Osteocyte (in vitro differentiated cells): Measurements from ENCODE around the gene SP1. TPM values are rescaled to one million over a fixed set of nuclear protein-coding genes. Genes with fewer than 3 reads are reported as not detected.

Experiments used
- DNase-seq: peaks from one replicate; pipeline ENCODE4 v3.0.0; 2021; ENCODE audit warnings: mixed read lengths; ENCODE audit not compliant: unreplicated experiment; ENCODE audit errors: extremely low spot score
- H3K27ac Mint-ChIP-seq: one replicate; pipeline ENCODE4 v1.8.0; 2021; ENCODE audit warnings: mild to moderate bottlenecking, mixed read lengths; ENCODE audit not compliant: unreplicated experiment
- H3K27me3 Mint-ChIP-seq: one replicate; pipeline ENCODE4 v1.8.0; 2021; ENCODE audit warnings: mixed read lengths; ENCODE audit not compliant: unreplicated experiment
- H3K36me3 Mint-ChIP-seq: one replicate; pipeline ENCODE4 v1.8.0; 2021; ENCODE audit warnings: mixed read lengths; ENCODE audit not compliant: unreplicated experiment
- H3K4me1 Mint-ChIP-seq: one replicate; pipeline ENCODE4 v1.8.0; 2021; ENCODE audit warnings: mixed read lengths; ENCODE audit not compliant: unreplicated experiment
- H3K4me3 Mint-ChIP-seq: one replicate; pipeline ENCODE4 v1.8.0; 2021; ENCODE audit warnings: mild to moderate bottlenecking, moderate library complexity, mixed read lengths; ENCODE audit not compliant: unreplicated experiment
- H3K9me3 Mint-ChIP-seq: one replicate; pipeline ENCODE4 v1.8.0; 2021; ENCODE audit warnings: mixed read lengths; ENCODE audit not compliant: unreplicated experiment
- total RNA-seq: library from RNA; stranded (reverse); gene quantifications from 2 replicates; pipeline ENCODE4 v1.2.1, GENCODE V29; 2021
- TF ChIP-seq, protein P1 (sequence below): fragments of 200-600 bp; sonication (generic); IDR thresholded peaks from 2 replicates; pipeline ENCODE4 v1.5.0; 2021; ENCODE audit warnings: antibody characterized with exemption, mild to moderate bottlenecking, moderate library complexity

The SP1 gene
- total RNA-seq, 1 donor from 2014 or later, result 77.0 TPM

DNA sequence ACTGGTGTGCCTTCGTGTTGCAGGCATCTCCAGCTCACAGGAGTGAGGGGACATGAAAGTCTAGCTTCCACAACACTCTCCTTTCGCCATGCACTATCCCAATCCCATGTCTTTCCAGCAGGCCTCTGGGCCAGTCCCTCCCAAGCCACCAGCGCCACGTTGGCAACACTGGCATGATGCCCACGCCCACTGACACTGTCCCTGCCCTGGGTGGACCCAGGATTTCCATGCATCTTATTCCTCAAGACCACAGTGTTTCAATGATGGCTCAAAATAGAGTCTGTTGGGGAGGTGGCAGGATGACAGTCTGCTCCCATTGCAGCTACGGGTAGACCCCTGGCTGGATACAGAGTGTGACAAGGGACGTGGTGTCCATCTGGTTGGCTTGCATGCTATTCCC lies 46.1 kb upstream of the SP1 start:
- no peak overlapping the region for H3K27ac Mint-ChIP-seq
- H3K27me3 Mint-ChIP-seq, result peaks cover 29% of the 10 kb centered on the region
- no peaks in the 10 kb centered on the region for H3K9me3 Mint-ChIP-seq
- DNase-seq, result no peak
- peaks cover 4% of the 10 kb centered on the region for H3K4me1 Mint-ChIP-seq
- no peaks in the 10 kb centered on the region for H3K36me3 Mint-ChIP-seq
- TF ChIP-seq, protein P1, sequence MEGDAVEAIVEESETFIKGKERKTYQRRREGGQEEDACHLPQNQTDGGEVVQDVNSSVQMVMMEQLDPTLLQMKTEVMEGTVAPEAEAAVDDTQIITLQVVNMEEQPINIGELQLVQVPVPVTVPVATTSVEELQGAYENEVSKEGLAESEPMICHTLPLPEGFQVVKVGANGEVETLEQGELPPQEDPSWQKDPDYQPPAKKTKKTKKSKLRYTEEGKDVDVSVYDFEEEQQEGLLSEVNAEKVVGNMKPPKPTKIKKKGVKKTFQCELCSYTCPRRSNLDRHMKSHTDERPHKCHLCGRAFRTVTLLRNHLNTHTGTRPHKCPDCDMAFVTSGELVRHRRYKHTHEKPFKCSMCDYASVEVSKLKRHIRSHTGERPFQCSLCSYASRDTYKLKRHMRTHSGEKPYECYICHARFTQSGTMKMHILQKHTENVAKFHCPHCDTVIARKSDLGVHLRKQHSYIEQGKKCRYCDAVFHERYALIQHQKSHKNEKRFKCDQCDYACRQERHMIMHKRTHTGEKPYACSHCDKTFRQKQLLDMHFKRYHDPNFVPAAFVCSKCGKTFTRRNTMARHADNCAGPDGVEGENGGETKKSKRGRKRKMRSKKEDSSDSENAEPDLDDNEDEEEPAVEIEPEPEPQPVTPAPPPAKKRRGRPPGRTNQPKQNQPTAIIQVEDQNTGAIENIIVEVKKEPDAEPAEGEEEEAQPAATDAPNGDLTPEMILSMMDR, result no peak
- no peak overlapping the region for H3K4me3 Mint-ChIP-seq

DNA sequence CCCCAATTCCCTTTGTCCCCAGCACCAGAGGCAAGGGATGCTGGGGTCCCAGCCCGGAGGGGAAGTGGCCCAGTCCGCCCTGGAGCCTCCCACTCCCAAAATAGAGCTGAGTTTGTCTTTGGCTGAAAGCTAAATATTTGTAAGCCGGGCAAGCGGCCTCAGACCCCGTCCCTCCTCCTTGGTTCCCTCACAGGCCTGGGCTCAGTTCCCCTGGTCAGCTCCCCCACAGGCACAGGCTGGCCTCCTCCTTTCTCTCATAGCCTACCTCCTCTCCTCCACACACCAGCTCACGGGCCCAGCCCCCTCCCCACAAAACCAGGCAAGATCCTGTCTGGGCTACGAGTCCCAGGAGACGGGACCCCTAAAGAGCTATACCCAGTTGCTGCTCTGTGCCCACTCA lies 45.2 kb upstream of the SP1 start:
- peaks cover 30% of the 10 kb centered on the region for H3K27me3 Mint-ChIP-seq
- DNase-seq, result no peak
- H3K27ac Mint-ChIP-seq, result no peak overlapping the region
- H3K36me3 Mint-ChIP-seq, result no peaks in the 10 kb centered on the region
- TF ChIP-seq, protein P1, result no peak
- peaks cover 4% of the 10 kb centered on the region for H3K4me1 Mint-ChIP-seq
- H3K9me3 Mint-ChIP-seq, result no peaks in the 10 kb centered on the region
- H3K4me3 Mint-ChIP-seq, result no peak overlapping the region

DNA sequence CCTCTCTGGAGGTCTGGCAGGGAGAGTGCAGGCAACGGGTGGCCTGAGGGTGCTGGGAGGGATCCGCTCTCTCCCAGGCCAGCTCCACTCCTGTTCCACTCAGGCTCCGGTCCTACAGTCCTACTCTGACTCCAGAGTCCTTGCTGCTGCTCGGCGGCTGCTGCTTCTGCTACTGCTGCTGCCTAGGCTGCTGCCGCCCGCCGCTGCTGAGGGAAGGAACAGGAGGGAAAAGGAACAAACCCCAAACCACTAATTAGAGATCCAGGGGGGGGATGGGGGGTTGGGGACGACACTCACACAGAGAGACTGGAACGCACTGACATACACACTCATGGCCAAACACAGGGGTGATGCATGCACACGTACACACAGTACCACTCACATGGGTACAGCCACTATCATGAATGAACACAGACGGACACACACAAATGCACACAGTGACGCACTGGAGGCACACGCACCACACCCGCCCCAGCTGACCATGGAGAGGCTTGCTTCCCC lies 43.7 kb upstream of the SP1 start, which contains the start of gene SP7:
SP7 (minus strand) TSS at position 174 of the 501 bp plus-strand sequence. CDS start 708 bp downstream, outside the sequence.
- TF ChIP-seq, protein P1, result no peak
- Mint-ChIP-seq H3K27ac (no peak within 1 kb of the TSS), H3K36me3 (no peaks in the 10 kb centered on the region), H3K4me3 (no peak within 1 kb of the TSS), H3K9me3 (no peaks in the 10 kb centered on the region), H3K4me1 (peaks cover 4% of the 10 kb centered on the region), H3K27me3 (peaks cover 34% of the 10 kb centered on the region)
- no peak for DNase-seq

DNA sequence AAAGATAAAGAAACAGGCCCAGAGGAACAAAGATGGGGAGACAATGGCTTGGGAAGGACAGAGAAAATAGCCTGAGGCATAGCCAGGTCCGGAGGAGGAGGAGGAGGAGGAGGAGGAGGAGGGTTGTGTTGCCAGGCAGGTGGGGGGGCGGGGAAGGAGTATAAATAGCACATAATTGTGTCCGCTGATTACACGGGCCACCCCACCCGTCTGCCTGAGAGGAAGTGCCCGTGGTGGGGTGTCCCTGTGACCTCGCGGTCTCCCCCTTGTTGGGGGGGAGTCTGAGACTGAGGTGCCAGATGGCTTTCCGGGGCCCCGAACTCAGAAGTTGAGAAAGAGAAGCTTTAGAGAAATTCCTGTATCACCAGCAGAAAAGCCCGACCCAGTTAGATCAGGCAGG lies 42.0 kb upstream of the SP1 start:
- H3K4me1 Mint-ChIP-seq, result peaks cover 4% of the 10 kb centered on the region
- H3K36me3 Mint-ChIP-seq, result no peaks in the 10 kb centered on the region
- no peak overlapping the region for H3K4me3 Mint-ChIP-seq
- H3K27me3 Mint-ChIP-seq, result peaks cover 32% of the 10 kb centered on the region
- DNase-seq, result no peak
- H3K27ac Mint-ChIP-seq, result no peak overlapping the region
- H3K9me3 Mint-ChIP-seq, result no peaks in the 10 kb centered on the region
- TF ChIP-seq, protein P1, result no peak

DNA sequence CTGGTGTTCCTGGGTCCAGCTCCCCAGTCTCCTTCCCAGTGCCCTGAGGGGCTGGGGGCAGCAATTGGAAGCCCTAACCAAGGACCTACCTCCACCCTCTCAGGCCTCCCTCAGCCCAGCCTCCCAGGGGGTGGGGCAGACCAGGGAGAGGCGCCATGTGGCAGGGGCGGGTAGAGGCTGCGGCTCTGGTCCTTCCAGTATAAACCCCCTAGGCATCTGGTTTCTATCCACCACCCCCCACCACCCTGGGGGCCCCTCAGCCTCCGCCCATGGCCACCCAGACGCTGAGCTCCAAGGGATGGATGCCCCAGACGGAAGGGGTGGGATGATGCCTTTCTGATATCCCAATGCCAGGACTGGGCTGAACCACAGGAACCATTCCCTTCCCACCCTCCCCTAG lies 41.1 kb upstream of the SP1 start:
- no peak for DNase-seq
- Mint-ChIP-seq H3K4me3 (no peak overlapping the region), H3K27me3 (peaks cover 29% of the 10 kb centered on the region), H3K4me1 (peaks cover 4% of the 10 kb centered on the region), H3K27ac (no peak overlapping the region), H3K9me3 (no peaks in the 10 kb centered on the region), H3K36me3 (no peaks in the 10 kb centered on the region)
- TF ChIP-seq, protein P1, result no peak
